DMS114 treated with DMSO at 0.1 percent for 48 hours (cell line): ENCODE results near the gene POLN.

Experiments
- DNase-seq: peaks from one replicate; lab custom pipeline; 2025; ENCODE audit not compliant: unreplicated experiment; lab: John Stamatoyannopoulos, UW

The POLN gene

GRCh38 chr4:2089222-2089621 is 152.7 kb downstream of the POLN start:
- DNase-seq = no peak

GRCh38 chr4:2087170-2087569 is 154.8 kb downstream of the POLN start:
- no peak for DNase-seq

- no peak for DNase-seq
Observed at GRCh38 chr4:2085496-2085901, 156.4 kb downstream of the POLN start.

GRCh38 chr4:2084316-2084715 is 157.6 kb downstream of the POLN start:
- DNase-seq = no peak

GRCh38 chr4:2083826-2084160 is 158.1 kb downstream of the POLN start:
- DNase-seq = no peak

- DNase-seq = no peak
Observed at GRCh38 chr4:2083116-2083825, 158.7 kb downstream of the POLN start.

GRCh38 chr4:2082627-2083026 is 159.3 kb downstream of the POLN start:
- no peak for DNase-seq

- DNase-seq = no peak
Observed at GRCh38 chr4:2082118-2082517, 159.8 kb downstream of the POLN start.

- no peak for DNase-seq
Observed at GRCh38 chr4:2081540-2081939, 160.4 kb downstream of the POLN start.

- no peak for DNase-seq
Observed at GRCh38 chr4:2080429-2081300, 161.3 kb downstream of the POLN start.

- no peak for DNase-seq
Observed at GRCh38 chr4:2079926-2080325, 162.0 kb downstream of the POLN start.

- no peak for DNase-seq
Observed at GRCh38 chr4:2079006-2079405, 162.9 kb downstream of the POLN start.

GRCh38 chr4:2078584-2078983 is 163.3 kb downstream of the POLN start:
- DNase-seq = no peak

- DNase-seq = no peak
Observed at GRCh38 chr4:2077537-2078460, 164.1 kb downstream of the POLN start.

- DNase-seq = no peak
Observed at GRCh38 chr4:2076908-2077536, 164.9 kb downstream of the POLN start.

- DNase-seq = no peak
Observed at GRCh38 chr4:2075987-2076907, 165.7 kb downstream of the POLN start.

GRCh38 chr4:2075171-2075986 is 166.5 kb downstream of the POLN start:
- DNase-seq = no peak

GRCh38 chr4:2074588-2074987 is 167.3 kb downstream of the POLN start:
- DNase-seq = no peak
